HepG2 (cell line): ENCODE data around the gene SRRM2. TPM values are rescaled to one million over a fixed set of nuclear protein-coding genes. Genes with fewer than 3 reads are reported as not detected.

Experiments used
- ATAC-seq: fragments of 200-7000 bp; cut with Tn5 transposase; 3 replicates; pipeline ENCODE4 v1.9.1; 2020; ENCODE audit warnings: mild to moderate bottlenecking, moderate library complexity
- BruUV-seq: library from RNA; stranded (reverse); fragments of 400-500 nt; replicated peaks from 2 replicates; lab custom pipeline; 2021; lab: Mats Ljungman, UMichigan
- CTCF ChIA-PET: fragments of 300-600 bp; formaldehyde crosslinking; extraction: SDS; loops from one replicate; lab custom pipeline; 2021; ENCODE audit warnings: low total read pairs, inconsistent platforms, low intra/inter-chr PET ratio; lab: Yijun Ruan, JAX
- POLR2A ChIA-PET: fragments of 350-600 bp; sonication (Branson Sonifier 250); formaldehyde crosslinking; loops from one replicate; lab custom pipeline; 2020; ENCODE audit warnings: antibody characterized with exemption, inconsistent platforms; lab: Yijun Ruan, JAX
- DNase-seq: peaks from one replicate; pipeline ENCODE4 v3.0.0-alpha.2; 2015; ENCODE audit warnings: low spot score
- FAIRE-seq: peaks from 3 replicates; lab custom pipeline; 2011; peaks lifted over from hg19 to GRCh38; lab: Jason Lieb, UNC
- H2AFZ ChIP-seq: one replicate; pipeline ENCODE4 v1.6.1; 2011; ENCODE audit warnings: low read length, inconsistent platforms
- H3K27ac ChIP-seq: fragments of 300-600 bp; 3 replicates; pipeline ENCODE4 v1.8.0; 2011; ENCODE audit warnings: mixed run types, mild to moderate bottlenecking, mixed read lengths, low read length, inconsistent platforms; ENCODE audit not compliant: insufficient read depth; ENCODE audit errors: extremely low read length
- H3K27me3 ChIP-seq, 2 experiments: fragments of 200-600 bp in 1 of 2; 2 replicates in 1 of 2; 3 replicates in 1 of 2; pipeline versions ENCODE4 v1.6.0 to v1.8.0; 2011; ENCODE audit warnings: low read length in 2 of 2, mild to moderate bottlenecking in 2 of 2, moderate library complexity in 2 of 2, inconsistent platforms in 1 of 2; ENCODE audit not compliant: insufficient read depth in 2 of 2, control insufficient read depth in 1 of 2
- H3K36me3 ChIP-seq, 2 experiments: fragments of 200-600 bp in 1 of 2; replicated peaks in 1 of 2; 2 replicates in 1 of 2; 3 replicates in 1 of 2; pipeline versions ENCODE4 v1.5.1 to v1.8.0; 2011; ENCODE audit warnings: low read length in 2 of 2, inconsistent platforms in 1 of 2; ENCODE audit not compliant: insufficient read depth in 2 of 2, control insufficient read depth in 1 of 2
- H3K4me1 ChIP-seq: 2 replicates; pipeline ENCODE4 v1.5.1; 2012; ENCODE audit warnings: low read length, inconsistent platforms; ENCODE audit not compliant: insufficient read depth
- H3K4me2 ChIP-seq: 2 replicates; pipeline ENCODE4 v1.6.0; 2011; ENCODE audit warnings: low read depth, low read length, inconsistent platforms
- H3K4me3 ChIP-seq, 3 experiments: fragments of 200-600 bp in 1 of 3; sonication (generic), shearing (Covaris generic) in 1 of 3; replicated peaks in 1 of 3; 2 replicates each; pipeline ENCODE4 v1.5.1; 2011 to 2016; ENCODE audit warnings: low read length in 3 of 3, inconsistent platforms in 2 of 3, low read depth in 2 of 3, mild to moderate bottlenecking in 2 of 3, control low read depth in 1 of 3, mixed read lengths in 1 of 3; ENCODE audit not compliant: insufficient read depth in 1 of 3
- H3K79me2 ChIP-seq: one replicate; pipeline ENCODE4 v1.6.1; 2011; ENCODE audit warnings: low read length, inconsistent platforms; ENCODE audit not compliant: insufficient read depth
- H3K9ac ChIP-seq: 2 replicates; pipeline ENCODE4 v1.6.0; 2011; ENCODE audit warnings: mild to moderate bottlenecking, low read depth, low read length, inconsistent platforms; ENCODE audit not compliant: insufficient read depth
- H3K9me3 ChIP-seq: 2 replicates; pipeline ENCODE4 v1.5.1; 2012; ENCODE audit warnings: mild to moderate bottlenecking, low read length
- H4K20me1 ChIP-seq: 2 replicates; pipeline ENCODE4 v1.6.0; 2011; ENCODE audit warnings: inconsistent platforms, mild to moderate bottlenecking, low read length, moderate library complexity; ENCODE audit not compliant: insufficient read depth
- HNRNPK ChIP-seq: fragments of 200-400 bp; formaldehyde crosslinking; IDR thresholded peaks from 2 replicates; pipeline ENCODE4 v1.6.1; 2018; ENCODE audit warnings: low read length, low read depth, moderate library complexity, mild to moderate bottlenecking; ENCODE audit not compliant: poor library complexity, severe bottlenecking
- WGBS: methylation state at CpG from one replicate; pipeline ENCODE4 v1.1.6; 2017; ENCODE audit warnings: low lambda C conversion rate; 5-methylcytosine and 5-hydroxymethylcytosine counted together
- in situ Hi-C: cut with HindIII; loops from 2 replicates; pipeline ENCODE4 v1.10.0; 2017; ENCODE audit warnings: low pct_unique_long_range_greater_than_20kb; ENCODE audit not compliant: extremely low pct_ligation_motif_present
- intact Hi-C: fragments of 100-400 bp; cut with micrococcal nuclease; formaldehyde crosslinking; loops from one replicate; pipeline ENCODE4 v1.10.0; 2022; ENCODE audit not compliant: unreplicated experiment
- polyA plus RNA-seq, 8 experiments: library from polyadenylated mRNA; depleted of rRNA in 3 of 8; stranded (reverse) in 7 of 8; unstranded in 1 of 8; fragments of >200 nt; fragmentation: Illumina TruSeq in 4 of 8; extraction: Trizol in 4 of 8; gene quantifications; 2 replicates each; pipeline versions ENCODE4 v1.2.1 to v1.2.3, GENCODE V29; 2011 to 2016; ENCODE audit warnings: low read depth in 4 of 8, missing spikeins in 1 of 8, mixed read lengths in 1 of 8; ENCODE audit not compliant: insufficient read depth in 1 of 8
- total RNA-seq, 5 experiments: library from RNA; depleted of rRNA; stranded (reverse); fragments of >200 nt; fragmentation: Illumina TruSeq; extraction: Trizol; gene quantifications; 2 replicates each; pipeline ENCODE4 v1.2.3, GENCODE V29; 2016; ENCODE audit warnings: low read depth in 1 of 5
- TF ChIP-seq, protein P1 (sequence below), 2 experiments: fragments of 450-650 bp in 1 of 2; sonication (generic) in 1 of 2; formaldehyde crosslinking in 1 of 2; IDR thresholded peaks; 2 replicates each; pipeline versions ENCODE4 v1.6.1 to v1.8.0; 2016 to 2022; ENCODE audit warnings: antibody characterized with exemption in 1 of 2, mild to moderate bottlenecking in 1 of 2, missing genetic modification reagents in 1 of 2

Gene SRRM2
- total and polyA plus RNA-seq, 2 of the 13 experiments (the other 11 are each of a cell fraction or from before 2014, with no cell fraction given), result 50.4 to 112 TPM

DNA sequence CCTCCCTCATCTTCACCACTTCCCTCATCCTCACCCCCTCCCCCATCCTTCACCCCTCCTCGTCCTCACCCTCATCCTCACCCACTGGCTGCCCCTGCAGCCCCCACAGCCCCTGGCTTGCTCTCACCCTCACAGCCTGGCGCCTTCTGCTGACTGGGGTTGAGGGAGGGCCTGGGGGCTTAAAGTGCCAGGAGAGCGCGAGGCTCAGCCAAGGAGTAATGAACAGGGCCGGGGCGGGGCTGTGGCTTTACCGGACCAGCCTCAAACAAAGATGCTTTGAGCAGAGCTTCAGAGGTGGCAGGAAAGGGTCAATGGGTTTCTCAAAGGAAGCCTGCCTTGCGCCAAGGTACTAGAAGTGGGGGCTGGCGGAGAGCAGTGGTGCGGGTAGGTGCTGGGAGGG lies 35.0 kb downstream of the SRRM2 start, which contains the start of gene PRSS33:
PRSS33 (minus strand) TSS at position 155 of the 400 bp plus-strand sequence. CDS start 1,013 bp downstream, outside the sequence.
- Histone ChIP-seq H3K36me3 (no peaks in the 10 kb centered on the region), H2AFZ (no peak within 1 kb of the TSS), H3K4me1 (peaks cover 18% of the 10 kb centered on the region), H3K27ac (no peak within 1 kb of the TSS), H3K9ac (no peak within 1 kb of the TSS), H3K9me3 (no peaks in the 10 kb centered on the region), H3K79me2 (no peaks in the 10 kb centered on the region), H3K4me3 (no peak within 1 kb of the TSS), H4K20me1 (no peaks in the 10 kb centered on the region), H3K27me3 (peaks cover 9 to 73% of the 10 kb centered on the region in 2 experiments; a peak in 4 of 5 replicates), H3K4me2 (no peak within 1 kb of the TSS)
- BruUV-seq, result no TSS peak
- ChIA-PET CTCF (no interaction called here), POLR2A (interaction anchor here (1.2 kb wide), 1 partner anchor 10 kb away, joined by 3 read pairs; the partner anchor contains the start of gene ELOB)
- ATAC-seq (no peak), DNase-seq (no peak), FAIRE-seq (no peak)
- peak; percentile 55 for TF ChIP-seq HNRNPK
- TF ChIP-seq, protein P1, sequence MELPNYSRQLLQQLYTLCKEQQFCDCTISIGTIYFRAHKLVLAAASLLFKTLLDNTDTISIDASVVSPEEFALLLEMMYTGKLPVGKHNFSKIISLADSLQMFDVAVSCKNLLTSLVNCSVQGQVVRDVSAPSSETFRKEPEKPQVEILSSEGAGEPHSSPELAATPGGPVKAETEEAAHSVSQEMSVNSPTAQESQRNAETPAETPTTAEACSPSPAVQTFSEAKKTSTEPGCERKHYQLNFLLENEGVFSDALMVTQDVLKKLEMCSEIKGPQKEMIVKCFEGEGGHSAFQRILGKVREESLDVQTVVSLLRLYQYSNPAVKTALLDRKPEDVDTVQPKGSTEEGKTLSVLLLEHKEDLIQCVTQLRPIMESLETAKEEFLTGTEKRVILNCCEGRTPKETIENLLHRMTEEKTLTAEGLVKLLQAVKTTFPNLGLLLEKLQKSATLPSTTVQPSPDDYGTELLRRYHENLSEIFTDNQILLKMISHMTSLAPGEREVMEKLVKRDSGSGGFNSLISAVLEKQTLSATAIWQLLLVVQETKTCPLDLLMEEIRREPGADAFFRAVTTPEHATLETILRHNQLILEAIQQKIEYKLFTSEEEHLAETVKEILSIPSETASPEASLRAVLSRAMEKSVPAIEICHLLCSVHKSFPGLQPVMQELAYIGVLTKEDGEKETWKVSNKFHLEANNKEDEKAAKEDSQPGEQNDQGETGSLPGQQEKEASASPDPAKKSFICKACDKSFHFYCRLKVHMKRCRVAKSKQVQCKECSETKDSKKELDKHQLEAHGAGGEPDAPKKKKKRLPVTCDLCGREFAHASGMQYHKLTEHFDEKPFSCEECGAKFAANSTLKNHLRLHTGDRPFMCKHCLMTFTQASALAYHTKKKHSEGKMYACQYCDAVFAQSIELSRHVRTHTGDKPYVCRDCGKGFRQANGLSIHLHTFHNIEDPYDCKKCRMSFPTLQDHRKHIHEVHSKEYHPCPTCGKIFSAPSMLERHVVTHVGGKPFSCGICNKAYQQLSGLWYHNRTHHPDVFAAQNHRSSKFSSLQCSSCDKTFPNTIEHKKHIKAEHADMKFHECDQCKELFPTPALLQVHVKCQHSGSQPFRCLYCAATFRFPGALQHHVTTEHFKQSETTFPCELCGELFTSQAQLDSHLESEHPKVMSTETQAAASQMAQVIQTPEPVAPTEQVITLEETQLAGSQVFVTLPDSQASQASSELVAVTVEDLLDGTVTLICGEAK (IDR thresholded peaks at IDR 0.05), result no peak
- TF ChIP-seq, protein P1 (CRISPR knock-in tag; IDR thresholded peaks at IDR 0.05), result no peak
- intact Hi-C loops, result no loop called here
- in situ Hi-C loops, result loop anchor here (5.0 kb wide), 1 partner anchor 40 kb away; no protein-coding TSS in a partner anchor
- 6% methylated on average over 10 of the region's 10 CpGs for WGBS
